ENCODE measurements around the gene NEMP2.

NEMP2 gene

GRCh38 chr2:190545093-190545492, 10.6 kb upstream of the NEMP2 start:
- no peaks in the 10 kb centered on the region for H3K79me2 ChIP-seq (ENCODE audit: low read length)

GRCh38 chr2:190540048-190540447, 5.5 kb upstream of the NEMP2 start:
- Histone ChIP-seq H4K20me1 (ENCODE audit: insufficient read depth, low read length) (no peaks in the 10 kb centered on the region), H3F3A (ENCODE audit: insufficient read depth, low read length) (peaks cover 4% of the 10 kb centered on the region; the same call in 1 of the 2 replicates), H3K36me3 (replicated peaks; ENCODE audit: insufficient read depth, low read length) (no peaks in the 10 kb centered on the region), H2AFZ (ENCODE audit: low read length) (no peak overlapping the region), H3K9ac (ENCODE audit: low read length) (no peak overlapping the region), H3K9me3 (replicated peaks; ENCODE audit: insufficient read depth, low read length) (no peaks in the 10 kb centered on the region), H3K27ac (ENCODE audit: low read length) (no peak overlapping the region), H3K79me2 (ENCODE audit: low read length) (peaks cover 5% of the 10 kb centered on the region; the same call in 1 of the 2 replicates), H3K27me3 (replicated peaks; ENCODE audit: insufficient read depth, low read length) (no peaks in the 10 kb centered on the region), H3K4me1 (ENCODE audit: low read length) (0 out of 2 replicates have a peak, but pooled peaks cover 5% of the 10 kb centered on the region), H3K4me2 (ENCODE audit: low read depth, low read length) (no peak overlapping the region), H3K4me3 (ENCODE audit: low read length) (no peak overlapping the region), H3K9me2 (replicated peaks; ENCODE audit: insufficient read depth, low read length) (no peaks in the 10 kb centered on the region)
- no peak for DNase-seq
- TF ChIP-seq EZH2 (optimal IDR thresholded peaks at IDR 0.05; ENCODE audit: low read depth, low read length) = no peak
- TF ChIP-seq EZH2phosphoT487 (IDR thresholded peaks at IDR 0.05; ENCODE audit: low read length) = no peak
- TF ChIP-seq CTCF (IDR thresholded peaks at IDR 0.05; ENCODE audit: low read length) = no peak

More at GRCh38 chr2:190545093-190545492, 10.6 kb upstream of the NEMP2 start:
- no peak overlapping the region for H3K4me2 ChIP-seq (ENCODE audit: low read depth, low read length)
- H3K27me3 ChIP-seq (replicated peaks; ENCODE audit: insufficient read depth, low read length) = no peaks in the 10 kb centered on the region
- no peaks in the 10 kb centered on the region for H3K4me1 ChIP-seq (ENCODE audit: low read length)
- no peaks in the 10 kb centered on the region for H3F3A ChIP-seq (ENCODE audit: insufficient read depth, low read length)
- TF ChIP-seq CTCF (IDR thresholded peaks at IDR 0.05; ENCODE audit: low read length) = no peak
- TF ChIP-seq EZH2phosphoT487 (IDR thresholded peaks at IDR 0.05; ENCODE audit: low read length) = no peak
- no peak for TF ChIP-seq EZH2 (optimal IDR thresholded peaks at IDR 0.05; ENCODE audit: low read depth, low read length)
- DNase-seq = no peak
- no peaks in the 10 kb centered on the region for H3K36me3 ChIP-seq (replicated peaks; ENCODE audit: insufficient read depth, low read length)
- H3K9me2 ChIP-seq (replicated peaks; ENCODE audit: insufficient read depth, low read length) = no peaks in the 10 kb centered on the region
- no peaks in the 10 kb centered on the region for H4K20me1 ChIP-seq (ENCODE audit: insufficient read depth, low read length)
- no peaks in the 10 kb centered on the region for H3K9me3 ChIP-seq (replicated peaks; ENCODE audit: insufficient read depth, low read length)
- H3K9ac ChIP-seq (ENCODE audit: low read length) = no peak overlapping the region
- no peak overlapping the region for H2AFZ ChIP-seq (ENCODE audit: low read length)
- H3K27ac ChIP-seq (ENCODE audit: low read length) = no peak overlapping the region
- no peak overlapping the region for H3K4me3 ChIP-seq (ENCODE audit: low read length)

GRCh38 chr2:190538201-190538600, 3.7 kb upstream of the NEMP2 start:
- Histone ChIP-seq H3K27me3 (replicated peaks; ENCODE audit: insufficient read depth, low read length) (no peaks in the 10 kb centered on the region), H4K20me1 (ENCODE audit: insufficient read depth, low read length) (no peaks in the 10 kb centered on the region), H3K9me2 (replicated peaks; ENCODE audit: insufficient read depth, low read length) (no peaks in the 10 kb centered on the region), H3K36me3 (replicated peaks; ENCODE audit: insufficient read depth, low read length) (no peaks in the 10 kb centered on the region), H3K9ac (ENCODE audit: low read length) (no peak overlapping the region), H3F3A (ENCODE audit: insufficient read depth, low read length) (peaks cover 13% of the 10 kb centered on the region; the same call in 1 of the 2 replicates), H3K4me2 (ENCODE audit: low read depth, low read length) (no peak overlapping the region), H3K4me1 (ENCODE audit: low read length) (peaks cover 13% of the 10 kb centered on the region), H3K4me3 (ENCODE audit: low read length) (no peak overlapping the region), H2AFZ (ENCODE audit: low read length) (no peak overlapping the region), H3K9me3 (replicated peaks; ENCODE audit: insufficient read depth, low read length) (no peaks in the 10 kb centered on the region), H3K27ac (ENCODE audit: low read length) (no peak overlapping the region), H3K79me2 (ENCODE audit: low read length) (peaks cover 5% of the 10 kb centered on the region; the same call in 1 of the 2 replicates)
- no peak for DNase-seq
- TF ChIP-seq CTCF (IDR thresholded peaks at IDR 0.05; ENCODE audit: low read length) (no peak), EZH2phosphoT487 (IDR thresholded peaks at IDR 0.05; ENCODE audit: low read length) (no peak), EZH2 (optimal IDR thresholded peaks at IDR 0.05; ENCODE audit: low read depth, low read length) (no peak)
